OCI-LY1 (cell line): ENCODE data around the gene TNFRSF21.

Experiments used
- CTCF ChIP-seq: fragments of 200-600 bp; sonication (generic), shearing (Covaris generic); IDR thresholded peaks from 2 replicates; pipeline ENCODE4 v1.5.1; 2017; ENCODE audit warnings: mild to moderate bottlenecking, antibody characterized with exemption, low read length, moderate library complexity, mixed read lengths
- EZH2 ChIP-seq: fragments of 200-600 bp; sonication (generic), shearing (Covaris generic); IDR thresholded peaks from 2 replicates; pipeline ENCODE4 v1.8.0; 2017; ENCODE audit warnings: borderline replicate concordance, mixed run types, mild to moderate bottlenecking, antibody characterized with exemption, low read length, moderate library complexity, mixed read lengths

- no peak for TF ChIP-seq CTCF
- TF ChIP-seq EZH2, result no peak
Measured at GRCh38 chr6:47200536-47201334, 109.0 kb downstream of the TNFRSF21 start.
